ENCODE data around the gene CCL21.

DNA sequence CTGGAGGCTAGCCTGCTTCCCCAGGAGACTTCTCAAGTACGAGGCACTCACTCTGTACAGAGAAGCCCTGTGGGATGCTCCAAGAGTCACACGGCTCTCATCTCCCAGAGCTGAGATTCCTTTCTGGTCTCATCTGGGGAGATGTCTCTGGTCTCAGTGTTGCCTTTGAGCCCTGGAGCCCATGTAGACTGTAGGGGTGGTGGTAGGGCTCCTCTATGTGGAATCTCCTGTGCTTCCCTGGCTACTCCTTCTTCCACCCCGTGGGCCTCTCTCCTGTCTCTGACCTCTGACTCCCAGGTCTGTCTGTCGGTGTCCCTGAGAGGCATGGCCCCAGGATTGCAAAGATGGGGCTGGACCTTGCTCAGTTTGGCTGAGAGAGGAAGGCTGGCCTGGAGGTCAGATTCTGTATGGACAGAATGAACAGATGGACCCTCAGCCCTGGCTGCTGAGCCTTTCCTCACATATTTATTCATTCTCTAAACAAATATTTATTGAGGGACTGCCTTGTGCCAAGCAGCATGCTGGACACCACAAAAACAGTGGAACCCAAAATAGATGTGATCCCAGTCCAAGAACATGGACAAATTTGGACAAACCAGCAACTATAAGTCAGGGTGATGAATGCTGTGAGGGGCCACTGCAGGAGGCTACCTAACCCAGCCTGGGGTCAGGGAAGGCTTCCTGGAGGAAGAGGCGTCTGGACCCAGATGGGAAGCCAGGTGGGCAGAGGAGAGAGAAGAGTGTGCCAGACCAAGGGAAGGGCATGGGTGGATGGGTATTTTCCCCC is 21.4 kb downstream of the CCL21 start:
- TF ChIP-seq POLR2AphosphoS5 (IDR thresholded peaks at IDR 0.05; ENCODE audit: low read depth, low read length) (no peak), TAF1 (IDR thresholded peaks at IDR 0.05; ENCODE audit: borderline replicate concordance, insufficient read depth, low read length) (no peak)
- TF ChIP-seq, protein P1, sequence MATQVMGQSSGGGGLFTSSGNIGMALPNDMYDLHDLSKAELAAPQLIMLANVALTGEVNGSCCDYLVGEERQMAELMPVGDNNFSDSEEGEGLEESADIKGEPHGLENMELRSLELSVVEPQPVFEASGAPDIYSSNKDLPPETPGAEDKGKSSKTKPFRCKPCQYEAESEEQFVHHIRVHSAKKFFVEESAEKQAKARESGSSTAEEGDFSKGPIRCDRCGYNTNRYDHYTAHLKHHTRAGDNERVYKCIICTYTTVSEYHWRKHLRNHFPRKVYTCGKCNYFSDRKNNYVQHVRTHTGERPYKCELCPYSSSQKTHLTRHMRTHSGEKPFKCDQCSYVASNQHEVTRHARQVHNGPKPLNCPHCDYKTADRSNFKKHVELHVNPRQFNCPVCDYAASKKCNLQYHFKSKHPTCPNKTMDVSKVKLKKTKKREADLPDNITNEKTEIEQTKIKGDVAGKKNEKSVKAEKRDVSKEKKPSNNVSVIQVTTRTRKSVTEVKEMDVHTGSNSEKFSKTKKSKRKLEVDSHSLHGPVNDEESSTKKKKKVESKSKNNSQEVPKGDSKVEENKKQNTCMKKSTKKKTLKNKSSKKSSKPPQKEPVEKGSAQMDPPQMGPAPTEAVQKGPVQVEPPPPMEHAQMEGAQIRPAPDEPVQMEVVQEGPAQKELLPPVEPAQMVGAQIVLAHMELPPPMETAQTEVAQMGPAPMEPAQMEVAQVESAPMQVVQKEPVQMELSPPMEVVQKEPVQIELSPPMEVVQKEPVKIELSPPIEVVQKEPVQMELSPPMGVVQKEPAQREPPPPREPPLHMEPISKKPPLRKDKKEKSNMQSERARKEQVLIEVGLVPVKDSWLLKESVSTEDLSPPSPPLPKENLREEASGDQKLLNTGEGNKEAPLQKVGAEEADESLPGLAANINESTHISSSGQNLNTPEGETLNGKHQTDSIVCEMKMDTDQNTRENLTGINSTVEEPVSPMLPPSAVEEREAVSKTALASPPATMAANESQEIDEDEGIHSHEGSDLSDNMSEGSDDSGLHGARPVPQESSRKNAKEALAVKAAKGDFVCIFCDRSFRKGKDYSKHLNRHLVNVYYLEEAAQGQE (IDR thresholded peaks at IDR 0.05; ENCODE audit: insufficient read depth in 1 of 2, low read depth in 2 of 2, low read length in 2 of 2) = no peak

Data from PFSK-1 (cell line).